ENCODE results near the gene PIGB. TPM values are rescaled to one million over a fixed set of nuclear protein-coding genes. Genes with fewer than 3 reads are reported as not detected.
A peak's percentile ranks its signal among the peaks of the same experiment; 100 is the strongest.

The PIGB gene
- total RNA-seq, 2 experiments from 2014 or later = 10.3 to 27.6 TPM

DNA sequence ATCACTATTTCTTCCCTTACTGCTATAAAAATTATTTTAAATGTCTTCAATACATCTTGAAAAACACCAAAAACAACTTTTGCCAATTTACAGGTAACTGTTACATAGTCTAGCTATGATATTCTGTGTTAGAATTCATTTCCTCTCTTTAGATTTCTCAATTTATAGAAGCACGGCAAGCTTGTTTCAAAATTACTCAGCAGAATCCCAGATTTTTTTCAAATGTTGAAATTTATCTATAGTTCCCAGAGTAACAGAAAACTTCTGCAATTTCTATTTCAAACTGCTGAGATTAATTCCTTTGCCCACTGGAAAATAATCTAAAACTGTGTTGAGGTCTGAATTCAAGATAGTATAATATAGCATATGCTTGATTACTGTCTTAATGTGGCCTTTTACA is 48.0 kb downstream of the PIGB start:
- H2AFZ ChIP-seq (ENCODE audit: low read length) = no peak overlapping the region
- no peak overlapping the region for H3K4me3 ChIP-seq (ENCODE audit: low read depth, low read length, poor library complexity, severe bottlenecking)
- no peaks in the 10 kb centered on the region for H3K79me2 ChIP-seq (ENCODE audit: insufficient read depth, low read depth, low read length)
- H3K36me3 ChIP-seq (ENCODE audit: insufficient read depth, low read length) = peaks cover 16% of the 10 kb centered on the region; the same call in 1 of the 2 replicates
- ChIA-PET POLR2A (interaction anchor here (1.1 to 1.3 kb wide), 2 partner anchors 27 to 35 kb away, joined by 3 to 7 read pairs; no protein-coding TSS in a partner anchor), CTCF (ENCODE audit: unreplicated experiment) (no interaction called here)
- TF ChIP-seq CTCF (conservative IDR thresholded peaks at IDR 0.05; ENCODE audit: low read length) (no peak), EZH2phosphoT487 (IDR thresholded peaks at IDR 0.05; ENCODE audit: borderline replicate concordance, low read depth, low read length) (no peak)
- H4K20me1 ChIP-seq (ENCODE audit: insufficient read depth, low read length) = no peaks in the 10 kb centered on the region
- no peaks in the 10 kb centered on the region for H3K9me3 ChIP-seq (ENCODE audit: low read length)
- no peak for DNase-seq (ENCODE audit: low spot score)
- H3K9me2 ChIP-seq (ENCODE audit: insufficient read depth, low read length) = no peaks in the 10 kb centered on the region
- no peaks in the 10 kb centered on the region for H3K4me1 ChIP-seq (ENCODE audit: insufficient read depth, low read length, poor library complexity, severe bottlenecking)
- H3K27ac ChIP-seq (ENCODE audit: low read depth, low read length, poor library complexity, severe bottlenecking) = no peak overlapping the region
- BruUV-seq (replicated peaks) = no TSS peak
- H3K4me2 ChIP-seq (ENCODE audit: low read length) = no peak overlapping the region
- intact Hi-C loops (cut with micrococcal nuclease; ENCODE audit: unreplicated experiment) = no loop called here

DNA sequence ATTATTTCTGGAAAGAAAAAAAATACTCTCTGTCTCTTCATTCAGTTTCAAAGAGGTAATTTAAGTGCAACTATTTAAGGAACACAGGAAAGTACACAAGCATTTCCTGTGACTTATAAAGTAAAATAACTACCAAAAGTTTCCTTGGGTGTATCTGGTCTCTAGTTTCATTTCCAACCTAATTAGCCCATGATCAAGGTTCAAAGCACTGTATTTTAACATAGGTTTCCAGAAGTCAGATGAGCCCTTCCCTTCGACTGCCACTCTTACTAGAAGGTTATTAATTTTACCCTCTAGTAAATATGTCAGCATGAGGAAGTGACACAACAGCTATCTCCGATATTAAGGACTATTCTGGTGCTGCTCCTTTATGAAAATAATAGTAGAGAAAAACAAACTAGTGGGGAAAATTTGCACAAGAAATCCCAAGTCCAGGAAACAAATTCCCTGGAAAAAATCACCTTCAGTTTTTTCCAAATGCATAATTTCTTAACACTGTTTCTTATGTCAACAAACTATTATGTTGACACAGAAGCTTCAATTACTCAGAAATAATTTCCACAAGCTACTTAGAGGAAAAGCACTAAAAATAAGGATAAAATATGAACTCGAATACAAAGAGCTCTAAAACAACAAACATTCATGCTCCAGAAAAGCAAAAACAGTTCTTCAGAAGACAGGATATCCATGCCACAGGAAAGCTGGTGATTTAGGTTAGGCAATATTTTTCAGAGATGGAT is 53.8 kb downstream of the PIGB start:
- CTCF ChIA-PET (ENCODE audit: unreplicated experiment) = no interaction called here
- intact Hi-C loops (cut with micrococcal nuclease; ENCODE audit: unreplicated experiment) = no loop called here

More for the DNA sequence above, 53.8 kb downstream of the PIGB start:
- BruUV-seq (replicated peaks) = no TSS peak
- Histone ChIP-seq H2AFZ (ENCODE audit: low read length) (no peak overlapping the region), H3K4me2 (ENCODE audit: low read length) (peak overlapping the region; percentile 13), H3K4me1 (ENCODE audit: insufficient read depth, low read length, poor library complexity, severe bottlenecking) (peaks cover 11% of the 10 kb centered on the region), H3K4me3 (ENCODE audit: low read depth, low read length, poor library complexity, severe bottlenecking) (no peak overlapping the region), H4K20me1 (ENCODE audit: insufficient read depth, low read length) (no peaks in the 10 kb centered on the region), H3K27ac (ENCODE audit: low read depth, low read length, poor library complexity, severe bottlenecking) (no peak overlapping the region), H3K9me2 (ENCODE audit: insufficient read depth, low read length) (no peaks in the 10 kb centered on the region), H3K79me2 (ENCODE audit: insufficient read depth, low read depth, low read length) (no peaks in the 10 kb centered on the region), H3K9me3 (ENCODE audit: low read length) (no peaks in the 10 kb centered on the region), H3K36me3 (ENCODE audit: insufficient read depth, low read length) (peaks cover 38% of the 10 kb centered on the region; the same call in 1 of the 2 replicates)
- POLR2A ChIA-PET = interaction anchor here (0.5 to 1.7 kb wide), 6 partner anchors 10 to 86 kb away, joined by 3 to 5 read pairs (median 4); no protein-coding TSS in a partner anchor
- TF ChIP-seq EZH2phosphoT487 (IDR thresholded peaks at IDR 0.05; ENCODE audit: borderline replicate concordance, low read depth, low read length) (no peak), CTCF (conservative IDR thresholded peaks at IDR 0.05; ENCODE audit: low read length) (no peak)
- DNase-seq (ENCODE audit: low spot score) = peak; percentile 2
